Measurements from ENCODE around the gene ABLIM3.

ABLIM3 gene

DNA sequence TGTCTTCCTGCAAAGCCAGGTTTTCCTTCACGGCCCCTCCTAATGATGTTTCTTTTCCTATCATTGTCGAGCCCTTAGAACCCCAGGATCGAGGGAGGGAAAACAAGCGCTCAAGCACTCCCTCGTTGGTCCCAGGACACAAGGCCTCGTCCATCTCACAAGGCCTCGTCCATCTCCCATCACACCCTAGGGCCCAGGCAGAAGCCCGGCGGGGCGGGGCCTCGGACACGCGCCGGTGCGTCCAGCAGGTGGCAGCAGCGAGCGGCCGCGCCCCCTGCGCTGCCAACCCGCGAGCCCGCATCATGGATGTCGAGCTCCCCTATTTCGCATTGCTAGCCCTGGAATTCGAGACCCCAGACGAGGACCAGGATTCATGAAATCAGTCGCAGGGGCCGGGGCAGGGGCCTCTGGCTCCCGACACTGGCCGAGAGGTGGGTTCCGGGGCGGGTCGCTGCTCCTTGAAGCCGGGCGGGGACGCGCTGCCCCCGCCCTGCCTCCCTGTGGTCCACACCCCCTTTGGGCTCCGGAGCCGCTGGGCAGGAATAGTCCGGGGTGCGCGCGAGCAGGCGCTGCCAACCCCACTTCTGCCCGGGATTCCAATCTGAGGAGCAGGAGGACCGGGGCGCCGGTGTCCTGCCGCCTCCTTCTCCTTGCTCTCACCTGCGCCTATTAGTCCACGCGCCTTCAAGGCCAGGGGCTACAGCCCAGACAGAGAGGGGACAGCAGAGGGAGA lies at the start of gene ABLIM3:
Gene ABLIM3 (plus strand): TSS at position 270 of the 733 bp plus-strand sequence. CDS start 603 bp downstream, outside the sequence.
- peak; percentile 43 to 69 (median 56) for DNase-seq

- DNase-seq: no peak
Observed at GRCh38 chr5:149093625-149094024, 47.7 kb upstream of the ABLIM3 start.

- DNase-seq: no peak
Observed at GRCh38 chr5:149094996-149095395, 46.3 kb upstream of the ABLIM3 start.

- no peak for DNase-seq
Observed at GRCh38 chr5:149099920-149100319, 41.4 kb upstream of the ABLIM3 start.

DNA sequence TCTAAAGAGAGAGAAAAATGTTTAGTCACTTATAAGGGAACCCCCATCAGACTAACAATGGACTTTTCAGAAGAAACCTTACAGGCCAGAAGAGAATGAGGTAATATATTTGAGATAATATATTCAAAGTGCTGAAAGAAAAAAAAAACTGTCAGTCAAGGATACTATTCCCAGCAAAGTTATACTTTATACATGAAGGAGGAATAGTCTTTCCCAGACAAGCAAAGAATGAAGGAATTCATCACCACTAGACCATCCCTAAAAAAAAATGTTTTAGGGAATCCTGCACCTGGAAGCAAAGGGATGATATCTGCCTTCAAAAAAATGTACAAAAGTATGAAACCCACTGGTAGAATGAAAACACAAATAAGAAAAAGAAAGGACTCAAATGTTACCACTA lies 41.0 kb upstream of the ABLIM3 start:
- no peak for DNase-seq

DNA sequence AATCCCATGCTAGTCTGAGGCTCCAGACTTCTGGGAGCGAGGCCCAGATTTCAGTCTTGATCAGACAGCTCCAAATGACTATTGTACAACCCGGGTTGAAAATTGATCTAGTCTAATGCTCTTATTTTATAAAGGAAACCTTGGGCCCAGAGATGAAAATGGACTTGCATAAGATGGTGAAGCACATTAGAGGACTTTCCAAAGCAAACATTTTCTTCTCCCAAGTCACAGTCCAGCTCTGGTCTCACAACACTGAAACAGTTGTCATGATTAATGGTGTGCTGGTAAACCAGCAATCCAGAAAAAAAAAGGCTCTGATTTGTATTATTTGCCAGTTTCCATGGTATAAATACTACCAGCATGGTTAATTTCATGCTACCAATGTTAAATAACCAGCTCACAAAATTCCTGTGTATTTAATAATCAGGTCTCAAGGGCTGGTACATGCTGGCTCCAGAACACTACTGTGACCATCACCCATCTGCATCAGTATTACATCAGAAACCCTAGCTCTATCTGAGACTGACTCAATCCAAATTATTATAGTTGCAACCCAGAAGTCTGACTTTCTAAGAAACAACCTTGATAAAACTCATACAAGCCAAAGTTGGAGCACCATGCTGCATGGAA lies 32.5 kb upstream of the ABLIM3 start:
- DNase-seq: no peak

DNA sequence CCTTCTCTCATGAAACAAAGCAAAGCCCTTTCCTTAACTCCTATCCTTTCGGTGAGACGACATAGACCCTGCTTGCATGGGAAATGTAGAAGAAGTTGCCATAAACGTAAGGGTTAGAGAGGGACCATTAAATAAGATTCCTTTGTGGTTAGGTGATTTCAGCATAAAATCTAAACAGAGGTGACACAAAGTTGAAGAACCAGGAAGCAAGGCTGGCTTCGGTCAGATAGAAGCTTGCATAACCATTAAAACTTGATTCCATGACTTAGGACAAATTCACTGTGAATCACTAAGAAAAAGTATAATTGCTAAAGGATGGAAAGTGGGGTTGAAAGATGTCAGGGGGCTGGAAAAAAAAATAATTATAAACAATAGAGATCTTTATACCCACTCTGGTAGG lies 30.9 kb upstream of the ABLIM3 start:
- no peak for DNase-seq

GRCh38 chr5:149113669-149114068 lies 27.6 kb upstream of the ABLIM3 start:
- DNase-seq: no peak

- DNase-seq: no peak
Observed at GRCh38 chr5:149114403-149115312, 26.6 kb upstream of the ABLIM3 start.

DNA sequence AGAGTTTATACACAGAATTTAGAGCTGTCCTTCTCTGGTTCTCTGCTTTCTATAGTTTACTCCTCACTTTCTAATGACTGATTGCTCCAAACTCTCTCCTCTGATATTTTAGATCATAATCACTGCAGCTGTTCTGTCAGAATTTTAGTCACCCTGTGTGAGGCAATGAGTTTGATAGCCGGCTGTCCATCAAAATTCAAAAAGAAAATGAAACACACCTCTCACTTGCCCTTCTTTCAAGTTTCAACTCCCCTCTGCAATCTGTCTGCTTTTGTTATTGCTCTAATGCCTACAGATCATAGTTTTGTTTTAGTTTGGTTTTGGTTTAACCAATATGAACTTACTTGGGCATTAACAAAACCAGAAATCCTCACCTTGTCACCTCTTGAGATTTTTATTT lies 23.3 kb upstream of the ABLIM3 start:
- DNase-seq: no peak

GRCh38 chr5:149118463-149118862 lies 22.8 kb upstream of the ABLIM3 start:
- no peak for DNase-seq

- no peak for DNase-seq
Observed at GRCh38 chr5:149121145-149121544, 20.1 kb upstream of the ABLIM3 start.

DNA sequence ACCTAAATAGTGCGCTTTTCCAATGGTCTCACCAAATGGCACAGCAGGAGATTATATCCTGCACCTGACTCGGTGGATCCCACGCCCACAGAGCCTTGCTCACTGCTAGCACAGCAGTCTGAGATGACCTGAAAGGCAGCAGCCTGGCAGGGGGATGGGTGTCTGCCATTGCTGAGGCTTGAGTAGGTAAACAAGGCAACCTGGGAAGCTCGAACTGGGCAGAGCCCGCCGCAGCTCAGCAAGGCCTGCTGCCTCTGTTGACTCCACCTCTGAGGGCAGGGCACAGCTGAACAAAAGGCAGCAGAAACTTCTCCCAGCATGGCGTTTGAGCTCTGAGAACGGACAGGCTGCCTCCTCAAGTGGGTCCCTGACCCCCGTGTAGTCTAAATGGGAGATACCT lies 18.1 kb upstream of the ABLIM3 start:
- no peak for DNase-seq

GRCh38 chr5:149125386-149125891 lies 15.9 kb upstream of the ABLIM3 start:
- DNase-seq: no peak

DNA sequence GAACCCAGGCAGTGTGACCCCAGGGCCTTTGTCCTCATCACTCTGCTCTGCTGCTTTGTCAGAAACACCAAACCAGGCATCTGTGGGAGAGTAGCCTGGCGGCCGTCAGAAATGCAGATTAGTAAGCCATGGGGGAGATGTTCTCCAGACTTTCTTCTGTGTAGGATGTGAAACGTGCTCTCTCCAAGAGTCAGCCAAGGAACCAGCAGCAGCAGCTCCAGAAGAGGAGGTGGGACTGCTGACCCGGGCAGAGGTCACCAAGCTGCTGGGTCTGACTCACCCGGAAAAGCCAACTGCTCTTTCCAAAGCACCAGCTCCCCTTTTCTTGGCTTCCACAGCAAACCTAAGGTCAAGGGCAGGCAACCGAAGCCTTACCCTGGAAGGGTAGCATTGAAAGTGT lies 14.4 kb upstream of the ABLIM3 start:
- no peak for DNase-seq

GRCh38 chr5:149127394-149127955 lies 13.8 kb upstream of the ABLIM3 start:
- DNase-seq: no peak

GRCh38 chr5:149128023-149128875 lies 13.0 kb upstream of the ABLIM3 start:
- no peak for DNase-seq

- DNase-seq: no peak
Observed at GRCh38 chr5:149129181-149129580, 12.1 kb upstream of the ABLIM3 start.

- no peak for DNase-seq
Observed at GRCh38 chr5:149130121-149130914, 11.0 kb upstream of the ABLIM3 start.

DNA sequence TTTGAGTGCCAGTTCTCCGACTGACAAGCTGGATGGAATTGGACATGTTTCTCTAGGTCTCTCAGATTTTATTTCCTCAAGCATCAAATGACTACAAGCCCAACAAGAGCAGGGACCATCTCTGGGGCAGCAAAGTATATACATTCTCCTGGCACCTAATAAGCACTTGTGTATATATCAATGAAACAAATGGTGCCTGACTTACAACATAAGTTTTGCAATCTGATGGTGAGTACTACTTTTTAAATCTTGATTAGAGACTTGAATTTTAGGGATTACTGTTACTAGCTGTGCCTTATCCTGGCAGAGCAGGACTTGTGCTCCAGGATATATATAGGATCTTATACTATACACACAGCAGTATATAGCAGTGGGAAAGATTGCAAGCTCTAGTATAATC lies 8.8 kb upstream of the ABLIM3 start:
- DNase-seq: no peak

Measured in activated naive CD4-positive, alpha-beta T cell (primary cell).